Measurements from ENCODE around the gene RPL34. TPM values are rescaled to one million over a fixed set of nuclear protein-coding genes. Genes with fewer than 3 reads are reported as not detected.

RPL34 gene
- total RNA-seq, 2 experiments from 2014 or later = 1,848 to 1,919 TPM

DNA sequence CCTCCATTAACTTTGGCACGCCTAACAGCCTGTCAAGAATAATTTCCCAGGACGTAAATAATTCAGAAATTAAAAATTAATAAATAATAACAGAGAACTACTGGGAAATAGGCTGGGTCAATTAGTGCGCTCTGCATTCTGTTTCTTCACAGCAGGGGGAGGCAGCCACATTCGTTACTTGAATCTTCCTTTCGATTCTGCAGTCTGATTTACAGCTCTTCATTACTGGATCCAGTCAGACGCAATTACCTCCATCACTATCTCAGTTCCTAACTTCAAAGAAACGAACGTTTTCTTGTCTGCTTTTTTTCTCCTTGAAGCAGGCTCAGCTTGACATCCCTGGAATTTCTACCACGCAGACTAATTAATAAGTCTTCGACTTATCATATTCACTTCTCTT, 9.0 kb upstream of the RPL34 start:
- no peaks in the 10 kb centered on the region for H3K27me3 Mint-ChIP-seq
- TF ChIP-seq, protein P1, sequence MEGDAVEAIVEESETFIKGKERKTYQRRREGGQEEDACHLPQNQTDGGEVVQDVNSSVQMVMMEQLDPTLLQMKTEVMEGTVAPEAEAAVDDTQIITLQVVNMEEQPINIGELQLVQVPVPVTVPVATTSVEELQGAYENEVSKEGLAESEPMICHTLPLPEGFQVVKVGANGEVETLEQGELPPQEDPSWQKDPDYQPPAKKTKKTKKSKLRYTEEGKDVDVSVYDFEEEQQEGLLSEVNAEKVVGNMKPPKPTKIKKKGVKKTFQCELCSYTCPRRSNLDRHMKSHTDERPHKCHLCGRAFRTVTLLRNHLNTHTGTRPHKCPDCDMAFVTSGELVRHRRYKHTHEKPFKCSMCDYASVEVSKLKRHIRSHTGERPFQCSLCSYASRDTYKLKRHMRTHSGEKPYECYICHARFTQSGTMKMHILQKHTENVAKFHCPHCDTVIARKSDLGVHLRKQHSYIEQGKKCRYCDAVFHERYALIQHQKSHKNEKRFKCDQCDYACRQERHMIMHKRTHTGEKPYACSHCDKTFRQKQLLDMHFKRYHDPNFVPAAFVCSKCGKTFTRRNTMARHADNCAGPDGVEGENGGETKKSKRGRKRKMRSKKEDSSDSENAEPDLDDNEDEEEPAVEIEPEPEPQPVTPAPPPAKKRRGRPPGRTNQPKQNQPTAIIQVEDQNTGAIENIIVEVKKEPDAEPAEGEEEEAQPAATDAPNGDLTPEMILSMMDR (IDR thresholded peaks at IDR 0.05) = no peak
- intact Hi-C loops (cut with micrococcal nuclease) = no loop called here
- CTCF ChIA-PET = no interaction called here
- H3K4me3 Mint-ChIP-seq = no peak overlapping the region
- no peak overlapping the region for H3K27ac Mint-ChIP-seq
- POLR2A ChIA-PET = no interaction called here
- H3K9me3 Mint-ChIP-seq = peaks cover 3% of the 10 kb centered on the region
- DNase-seq (no peak), ATAC-seq (no peak)
- H3K4me1 Mint-ChIP-seq (ENCODE audit: low read depth) = peaks cover 10% of the 10 kb centered on the region
- peaks cover 25% of the 10 kb centered on the region for H3K36me3 Mint-ChIP-seq (ENCODE audit: low read depth)

- CTCF ChIA-PET = interaction anchor here (1.0 to 2.0 kb wide), 3 partner anchors 23 to 39 kb away, joined by 3 to 6 read pairs (median 3); no protein-coding TSS in a partner anchor
- TF ChIP-seq, protein P1 (IDR thresholded peaks at IDR 0.05) = no peak
- Mint-ChIP-seq H3K9me3 (peaks cover 7% of the 10 kb centered on the region), H3K36me3 (ENCODE audit: low read depth) (peaks cover 24% of the 10 kb centered on the region), H3K27ac (peak overlapping the region; percentile 49), H3K27me3 (no peaks in the 10 kb centered on the region), H3K4me1 (ENCODE audit: low read depth) (peaks cover 11% of the 10 kb centered on the region), H3K4me3 (no peak overlapping the region)
- POLR2A ChIA-PET = no interaction called here
- intact Hi-C loops (cut with micrococcal nuclease) = no loop called here
- DNase-seq = no peak
- no peak for ATAC-seq
Measured at GRCh38 chr4:108612365-108612764, 8.0 kb upstream of the RPL34 start.

- Mint-ChIP-seq H3K9me3 (peaks cover 7% of the 10 kb centered on the region), H3K4me3 (peak overlapping the region; percentile 85), H3K27me3 (no peaks in the 10 kb centered on the region), H3K36me3 (ENCODE audit: low read depth) (peaks cover 67% of the 10 kb centered on the region), H3K27ac (peak overlapping the region; percentile 97), H3K4me1 (ENCODE audit: low read depth) (peaks cover 36% of the 10 kb centered on the region)
- DNase-seq (peak; percentile 74), ATAC-seq (peak; percentile 46)
- ChIA-PET POLR2A (interaction anchor here (0.7 to 2.9 kb wide), 5 partner anchors 10 to 590 kb away, joined by 3 to 26 read pairs (median 4); partner anchors contain the start of gene OSTC), CTCF (interaction anchor here (0.7 to 1.1 kb wide), 3 partner anchors 31 to 601 kb away, joined by 3 to 6 read pairs (median 3); partner anchors contain the start of gene OSTC)
- TF ChIP-seq, protein P1 (IDR thresholded peaks at IDR 0.05) = no peak
- intact Hi-C loops (cut with micrococcal nuclease) = no loop called here
Measured at GRCh38 chr4:108619372-108620100, 840 bp upstream of the RPL34 start.

DNA sequence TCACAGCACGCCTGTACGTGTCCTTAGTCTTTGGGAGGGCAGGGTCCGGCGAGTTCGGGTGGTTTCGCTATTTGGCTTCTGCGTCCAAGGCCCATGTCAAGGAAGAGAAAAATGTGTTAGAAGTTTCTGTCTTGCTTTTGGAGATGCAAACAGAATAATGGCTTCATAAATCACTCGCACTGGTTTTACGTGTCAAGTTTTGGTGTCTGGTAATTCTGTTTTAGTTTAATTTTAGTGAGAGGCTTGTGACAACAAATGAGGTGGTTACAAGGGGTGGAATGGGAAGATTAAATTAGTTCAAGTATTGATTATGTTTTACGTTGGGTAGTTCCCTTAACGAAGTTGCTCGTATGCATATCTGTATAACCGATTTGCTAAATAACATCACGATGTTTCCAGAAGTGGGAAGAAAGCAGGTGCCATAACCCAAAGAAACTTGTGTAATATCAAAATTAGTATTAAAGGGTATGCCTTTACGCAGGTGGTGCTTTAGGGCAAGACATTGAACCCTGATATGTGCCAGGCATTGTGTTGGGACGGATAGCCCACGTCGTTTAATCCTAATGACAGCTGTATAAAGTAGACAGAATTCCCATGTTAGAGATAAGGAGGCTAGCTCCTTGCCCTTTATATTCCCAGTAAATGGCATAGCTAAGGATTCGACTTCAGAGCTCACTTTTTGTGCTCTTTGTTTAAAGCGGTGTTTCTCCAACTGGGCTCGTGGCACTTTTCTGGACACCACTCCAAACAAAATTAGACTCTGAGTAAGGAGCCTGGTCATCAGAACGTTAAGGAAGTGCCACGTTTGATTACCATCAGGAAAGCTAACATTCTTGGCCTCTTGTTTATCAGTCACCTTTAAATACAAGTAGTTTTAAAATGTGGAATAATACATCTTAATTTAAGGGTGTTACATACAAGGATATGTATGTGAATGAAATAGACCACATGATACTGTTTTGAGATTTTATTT, 843 bp downstream of the RPL34 start:
- POLR2A ChIA-PET = interaction anchor here (0.6 to 2.9 kb wide), 7 partner anchors 9 to 592 kb away, joined by 3 to 26 read pairs (median 4); partner anchors contain the start of gene OSTC
- H3K36me3 Mint-ChIP-seq (ENCODE audit: low read depth) = peaks cover 74% of the 10 kb centered on the region
- peaks cover 44% of the 10 kb centered on the region for H3K4me1 Mint-ChIP-seq (ENCODE audit: low read depth)
- H3K27me3 Mint-ChIP-seq = no peaks in the 10 kb centered on the region
- ATAC-seq = peak; percentile 1
- peak; percentile 19 for DNase-seq
- peak overlapping the region; percentile 97 for H3K27ac Mint-ChIP-seq
- intact Hi-C loops (cut with micrococcal nuclease) = no loop called here
- CTCF ChIA-PET = no interaction called here
- peaks cover 5% of the 10 kb centered on the region for H3K9me3 Mint-ChIP-seq
- TF ChIP-seq, protein P1 (IDR thresholded peaks at IDR 0.05) = no peak
- peak overlapping the region; percentile 85 for H3K4me3 Mint-ChIP-seq

All from activated CD8-positive, alpha-beta T cell treated with anti-CD3 and anti-CD28 coated beads for 36 hours (primary cell).